HepG2 (cell line): Measurements from ENCODE around the gene SEMA3G. TPM values are rescaled to one million over a fixed set of nuclear protein-coding genes. Genes with fewer than 3 reads are reported as not detected.

Experiments
- CBX2 ChIP-seq, 2 experiments: fragments of 200-600 bp in 1 of 2; sonication (generic); formaldehyde crosslinking in 1 of 2; IDR thresholded peaks; 2 replicates each; pipeline versions ENCODE4 v1.7.0 to v1.8.1; 2018 to 2022; ENCODE audit warnings: low read depth in 2 of 2, low read length in 1 of 2, mild to moderate bottlenecking in 1 of 2, missing genetic modification reagents in 1 of 2
- CC2D1A ChIP-seq: sonication (generic); formaldehyde crosslinking; IDR thresholded peaks from 2 replicates; pipeline ENCODE4 v1.8.1; 2023; ENCODE audit warnings: mild to moderate bottlenecking, missing genetic modification reagents
- FOXJ3 ChIP-seq: sonication (generic); formaldehyde crosslinking; IDR thresholded peaks from 2 replicates; pipeline ENCODE4 v1.4.0; 2020; ENCODE audit warnings: missing genetic modification reagents, mild to moderate bottlenecking, borderline replicate concordance
- GABPB1 ChIP-seq: IDR thresholded peaks from 2 replicates; pipeline ENCODE4 v1.6.1; 2016; ENCODE audit warnings: mild to moderate bottlenecking, missing genetic modification reagents, moderate library complexity, missing compliant biosample characterization
- GATAD2A ChIP-seq: IDR thresholded peaks from 2 replicates; pipeline ENCODE4 v1.6.1; 2016
- HMG20B ChIP-seq: conservative IDR thresholded peaks from 2 replicates; pipeline ENCODE4 v1.6.1; 2016; ENCODE audit warnings: missing genetic modification reagents, missing compliant biosample characterization
- HNF4A ChIP-seq: sonication (generic); formaldehyde crosslinking; IDR thresholded peaks from 2 replicates; pipeline ENCODE4 v1.4.0; 2020; ENCODE audit warnings: missing genetic modification reagents
- HOXA9 ChIP-seq: sonication (generic); formaldehyde crosslinking; IDR thresholded peaks from 2 replicates; pipeline ENCODE4 v1.8.1; 2022; ENCODE audit warnings: missing genetic modification reagents, mild to moderate bottlenecking, moderate library complexity, borderline replicate concordance
- IRX3 ChIP-seq: sonication (generic); formaldehyde crosslinking; IDR thresholded peaks from 2 replicates; pipeline ENCODE4 v1.8.1; 2023; ENCODE audit warnings: mild to moderate bottlenecking, low read depth, missing genetic modification reagents, borderline replicate concordance
- KLF9 ChIP-seq: IDR thresholded peaks from 2 replicates; pipeline ENCODE4 v1.6.1; 2016; ENCODE audit warnings: low read depth
- NONO ChIP-seq, 2 experiments: fragments of 450-650 bp in 1 of 2; sonication (generic) in 1 of 2; formaldehyde crosslinking in 1 of 2; IDR thresholded peaks in 1 of 2; conservative IDR thresholded peaks in 1 of 2; 2 replicates each; pipeline versions ENCODE4 v1.6.1 to v1.8.0; 2017 to 2022; ENCODE audit warnings: mild to moderate bottlenecking in 1 of 2, missing genetic modification reagents in 1 of 2, moderate library complexity in 1 of 2
- NR2F6 ChIP-seq, 2 experiments: IDR thresholded peaks; 2 replicates each; pipeline ENCODE4 v1.6.1; 2016; ENCODE audit warnings: antibody characterized with exemption in 1 of 2, mild to moderate bottlenecking in 1 of 2
- REL ChIP-seq: sonication (generic); formaldehyde crosslinking; conservative IDR thresholded peaks from 2 replicates; pipeline ENCODE4 v1.8.0; 2022; ENCODE audit warnings: mild to moderate bottlenecking, missing genetic modification reagents, moderate library complexity
- SETDB1 ChIP-seq: sonication (generic); formaldehyde crosslinking; IDR thresholded peaks from 2 replicates; pipeline ENCODE4 v1.5.1; 2020; ENCODE audit warnings: missing genetic modification reagents, mild to moderate bottlenecking, borderline replicate concordance
- SIX4 ChIP-seq: sonication (generic); formaldehyde crosslinking; IDR thresholded peaks from 2 replicates; pipeline ENCODE4 v1.4.0; 2020; ENCODE audit warnings: missing genetic modification reagents
- TARDBP ChIP-seq: sonication (generic); formaldehyde crosslinking; IDR thresholded peaks from 2 replicates; pipeline ENCODE4 v1.8.0; 2022; ENCODE audit warnings: mild to moderate bottlenecking, missing genetic modification reagents
- ZFP37 ChIP-seq: sonication (generic); formaldehyde crosslinking; IDR thresholded peaks from 2 replicates; pipeline ENCODE4 v1.4.0; 2020; ENCODE audit warnings: missing genetic modification reagents, borderline replicate concordance
- ZMAT3 ChIP-seq: sonication (generic); formaldehyde crosslinking; conservative IDR thresholded peaks from 2 replicates; pipeline ENCODE4 v1.7.0; 2021; ENCODE audit warnings: missing genetic modification reagents
- ZMYM3 ChIP-seq: sonication (generic); formaldehyde crosslinking; IDR thresholded peaks from 2 replicates; pipeline ENCODE4 v1.5.1; 2020; ENCODE audit warnings: mild to moderate bottlenecking, missing genetic modification reagents
- ZNF10 ChIP-seq: sonication (generic); formaldehyde crosslinking; IDR thresholded peaks from 2 replicates; pipeline ENCODE4 v1.4.0; 2020; ENCODE audit warnings: mild to moderate bottlenecking, low read depth, missing genetic modification reagents, borderline replicate concordance
- ZNF263 ChIP-seq: sonication (generic); formaldehyde crosslinking; IDR thresholded peaks from 2 replicates; pipeline ENCODE4 v1.4.0; 2020; ENCODE audit warnings: missing genetic modification reagents
- ZNF547 ChIP-seq: sonication (generic); formaldehyde crosslinking; IDR thresholded peaks from 2 replicates; pipeline ENCODE4 v1.5.1; 2020; ENCODE audit warnings: mild to moderate bottlenecking, missing genetic modification reagents
- polyA plus RNA-seq, 8 experiments: library from polyadenylated mRNA; depleted of rRNA in 3 of 8; stranded (reverse) in 7 of 8; unstranded in 1 of 8; fragments of >200 nt; fragmentation: Illumina TruSeq in 4 of 8; extraction: Trizol in 4 of 8; gene quantifications; 2 replicates each; pipeline versions ENCODE4 v1.2.1 to v1.2.3, GENCODE V29; 2011 to 2016; ENCODE audit warnings: low read depth in 4 of 8, missing spikeins in 1 of 8, mixed read lengths in 1 of 8; ENCODE audit not compliant: insufficient read depth in 1 of 8
- total RNA-seq, 5 experiments: library from RNA; depleted of rRNA; stranded (reverse); fragments of >200 nt; fragmentation: Illumina TruSeq; extraction: Trizol; gene quantifications; 2 replicates each; pipeline ENCODE4 v1.2.3, GENCODE V29; 2016; ENCODE audit warnings: low read depth in 1 of 5
- TF ChIP-seq, protein P1 (sequence below): sonication (generic); formaldehyde crosslinking; IDR thresholded peaks from 2 replicates; pipeline ENCODE4 v1.8.1; 2023; ENCODE audit warnings: mild to moderate bottlenecking, inconsistent platforms, moderate library complexity, missing genetic modification reagents, borderline replicate concordance
- TF ChIP-seq, protein P2 (sequence below): IDR thresholded peaks from 2 replicates; pipeline ENCODE4 v1.6.1; 2012; ENCODE audit warnings: inconsistent platforms
- TF ChIP-seq, protein P3 (sequence below): sonication (generic); formaldehyde crosslinking; IDR thresholded peaks from 2 replicates; pipeline ENCODE4 v1.4.0; 2020; ENCODE audit warnings: missing genetic modification reagents, borderline replicate concordance
- TF ChIP-seq, protein P4 (sequence below): IDR thresholded peaks from 2 replicates; pipeline ENCODE4 v1.6.1; 2016

SEMA3G gene
- total and polyA plus RNA-seq, 2 of the 13 experiments (the other 11 are each of a cell fraction or from before 2014, with no cell fraction given): 6.1 to 8.3 TPM

DNA sequence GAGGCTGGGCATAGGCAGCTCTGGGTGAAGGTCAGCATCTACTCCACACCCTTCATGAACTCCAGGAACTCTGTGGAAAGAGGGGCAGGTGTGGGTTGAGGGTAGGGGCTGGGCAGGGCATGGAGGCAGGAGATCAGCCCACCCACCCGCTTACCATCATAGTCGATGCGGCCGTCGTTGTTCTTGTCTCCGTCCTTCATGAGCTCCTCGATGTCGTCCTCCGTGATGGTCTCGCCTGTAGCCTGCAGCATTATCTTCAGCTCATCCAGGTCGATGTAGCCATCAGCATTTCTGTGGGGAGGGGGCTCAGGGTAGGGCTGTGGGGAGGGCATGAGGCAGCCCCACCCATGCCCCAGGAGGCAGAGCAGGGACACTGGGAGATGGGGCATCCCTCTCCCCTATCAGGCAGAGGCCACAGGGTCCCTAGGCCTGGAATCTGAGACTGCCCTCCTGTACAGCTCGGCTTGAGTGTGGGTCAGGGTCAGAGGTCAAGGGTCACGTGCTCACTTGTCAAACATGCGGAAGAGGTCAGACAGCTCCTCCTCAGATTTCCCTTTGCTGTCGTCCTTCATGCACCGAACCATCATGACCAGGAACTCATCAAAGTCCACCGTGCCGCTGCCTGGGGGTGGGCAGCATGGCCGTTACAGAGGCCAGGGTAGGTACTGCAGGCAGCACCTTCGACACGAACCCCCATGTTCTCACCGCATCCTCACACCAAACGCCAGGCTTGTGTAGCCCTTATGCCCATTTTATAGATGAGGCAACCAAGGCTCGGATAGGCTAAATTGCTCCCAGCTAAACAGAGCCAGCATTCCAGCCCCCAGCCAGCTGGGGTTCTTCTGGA is 6.6 kb upstream of the SEMA3G start (continued):
- TF ChIP-seq, protein P1, sequence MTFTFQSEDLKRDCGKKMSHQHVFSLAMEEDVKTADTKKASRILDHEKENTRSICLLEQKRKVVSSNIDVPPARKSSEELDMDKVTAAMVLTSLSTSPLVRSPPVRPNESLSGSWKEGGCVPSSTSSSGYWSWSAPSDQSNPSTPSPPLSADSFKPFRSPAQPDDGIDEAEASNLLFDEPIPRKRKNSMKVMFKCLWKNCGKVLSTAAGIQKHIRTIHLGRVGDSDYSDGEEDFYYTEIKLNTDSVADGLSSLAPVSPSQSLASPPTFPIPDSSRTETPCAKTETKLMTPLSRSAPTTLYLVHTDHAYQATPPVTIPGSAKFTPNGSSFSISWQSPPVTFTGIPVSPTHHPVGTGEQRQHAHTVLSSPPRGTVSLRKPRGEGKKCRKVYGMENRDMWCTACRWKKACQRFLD (CRISPR knock-in tag): no peak
- no peak for TF ChIP-seq ZNF10 (CRISPR knock-in tag)
- TF ChIP-seq SIX4: no peak
- TF ChIP-seq ZFP37 (CRISPR knock-in tag): no peak
- TF ChIP-seq CBX2 (IDR thresholded peaks at IDR 0.05; ENCODE audit: low read depth, low read length): no peak
- TF ChIP-seq CBX2 (CRISPR knock-in tag; IDR thresholded peaks at IDR 0.05; ENCODE audit: low read depth): no peak
- TF ChIP-seq, protein P2, sequence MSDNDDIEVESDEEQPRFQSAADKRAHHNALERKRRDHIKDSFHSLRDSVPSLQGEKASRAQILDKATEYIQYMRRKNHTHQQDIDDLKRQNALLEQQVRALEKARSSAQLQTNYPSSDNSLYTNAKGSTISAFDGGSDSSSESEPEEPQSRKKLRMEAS: peak; percentile 77
- TF ChIP-seq ZNF263 (CRISPR knock-in tag): peak; percentile 37; the same call in 1 of the 2 replicates
- TF ChIP-seq ZNF547: no peak
- TF ChIP-seq TARDBP (CRISPR knock-in tag): 0 out of 2 replicates have a peak, but pooled peaks have one; percentile 26
- no peak for TF ChIP-seq NONO (IDR thresholded peaks at IDR 0.05)
- no peak for TF ChIP-seq NONO (CRISPR knock-in tag; conservative IDR thresholded peaks at IDR 0.05)
- peak; percentile 62 for TF ChIP-seq HNF4A (CRISPR knock-in tag)
- no peak for TF ChIP-seq ZMAT3 (CRISPR knock-in tag)
- TF ChIP-seq NR2F6 (IDR thresholded peaks at IDR 0.05): peak; percentile 97
- TF ChIP-seq NR2F6 (CRISPR knock-in tag; IDR thresholded peaks at IDR 0.05): peak; percentile 98
- TF ChIP-seq, protein P3, sequence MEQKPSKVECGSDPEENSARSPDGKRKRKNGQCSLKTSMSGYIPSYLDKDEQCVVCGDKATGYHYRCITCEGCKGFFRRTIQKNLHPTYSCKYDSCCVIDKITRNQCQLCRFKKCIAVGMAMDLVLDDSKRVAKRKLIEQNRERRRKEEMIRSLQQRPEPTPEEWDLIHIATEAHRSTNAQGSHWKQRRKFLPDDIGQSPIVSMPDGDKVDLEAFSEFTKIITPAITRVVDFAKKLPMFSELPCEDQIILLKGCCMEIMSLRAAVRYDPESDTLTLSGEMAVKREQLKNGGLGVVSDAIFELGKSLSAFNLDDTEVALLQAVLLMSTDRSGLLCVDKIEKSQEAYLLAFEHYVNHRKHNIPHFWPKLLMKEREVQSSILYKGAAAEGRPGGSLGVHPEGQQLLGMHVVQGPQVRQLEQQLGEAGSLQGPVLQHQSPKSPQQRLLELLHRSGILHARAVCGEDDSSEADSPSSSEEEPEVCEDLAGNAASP: 0 out of 2 replicates have a peak, but pooled peaks have one; percentile 26
- TF ChIP-seq HOXA9 (CRISPR knock-in tag): no peak
- no peak for TF ChIP-seq FOXJ3 (CRISPR knock-in tag)
- no peak for TF ChIP-seq CC2D1A (CRISPR knock-in tag)
- no peak for TF ChIP-seq IRX3 (CRISPR knock-in tag)
- TF ChIP-seq HMG20B (CRISPR knock-in tag): no peak
- peak; percentile 22; the same call in 1 of the 2 replicates for TF ChIP-seq GABPB1 (CRISPR knock-in tag)
- no peak for TF ChIP-seq SETDB1
- no peak for TF ChIP-seq KLF9 (CRISPR knock-in tag)
- TF ChIP-seq ZMYM3: peak; percentile 92
- TF ChIP-seq GATAD2A (CRISPR knock-in tag): no peak
- TF ChIP-seq, protein P4, sequence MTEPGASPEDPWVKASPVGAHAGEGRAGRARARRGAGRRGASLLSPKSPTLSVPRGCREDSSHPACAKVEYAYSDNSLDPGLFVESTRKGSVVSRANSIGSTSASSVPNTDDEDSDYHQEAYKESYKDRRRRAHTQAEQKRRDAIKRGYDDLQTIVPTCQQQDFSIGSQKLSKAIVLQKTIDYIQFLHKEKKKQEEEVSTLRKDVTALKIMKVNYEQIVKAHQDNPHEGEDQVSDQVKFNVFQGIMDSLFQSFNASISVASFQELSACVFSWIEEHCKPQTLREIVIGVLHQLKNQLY (CRISPR knock-in tag): 0 out of 2 replicates have a peak, but pooled peaks have one; percentile 29
- TF ChIP-seq REL (CRISPR knock-in tag): no peak
